H9 (cell line): ENCODE results near the gene HAL. TPM values are rescaled to one million over a fixed set of nuclear protein-coding genes. Genes with fewer than 3 reads are reported as not detected.

Experiments
- DNase-seq: peaks from one replicate; pipeline ENCODE4 v3.0.0-alpha.2; 2017
- H2AFZ ChIP-seq: one replicate; pipeline ENCODE4 v1.6.1; 2013; ENCODE audit warnings: mild to moderate bottlenecking, low read length, control low read depth, moderate library complexity
- H2AK5ac ChIP-seq: 2 replicates; pipeline ENCODE4 v1.6.1; 2013; ENCODE audit warnings: low read length, control low read depth, mixed read lengths; ENCODE audit not compliant: insufficient read length
- H2BK120ac ChIP-seq: one replicate; pipeline ENCODE4 v1.6.1; 2013; ENCODE audit warnings: low read depth, mild to moderate bottlenecking, low read length, control low read depth, inconsistent platforms; ENCODE audit not compliant: poor library complexity, severe bottlenecking
- H2BK12ac ChIP-seq: 2 replicates; pipeline ENCODE4 v1.6.1; 2013; ENCODE audit warnings: low read length, control low read depth, mixed read lengths, low read depth; ENCODE audit not compliant: insufficient read length
- H2BK15ac ChIP-seq: 2 replicates; pipeline ENCODE4 v1.6.1; 2013; ENCODE audit warnings: low read depth, low read length, control low read depth
- H2BK20ac ChIP-seq: one replicate; pipeline ENCODE4 v1.6.1; 2013; ENCODE audit warnings: low read depth, mild to moderate bottlenecking, low read length, control low read depth, inconsistent platforms; ENCODE audit not compliant: poor library complexity, severe bottlenecking
- H2BK5ac ChIP-seq: 2 replicates; pipeline ENCODE4 v1.6.1; 2013; ENCODE audit warnings: low read length, control low read depth, mixed read lengths; ENCODE audit not compliant: insufficient read length
- H3K14ac ChIP-seq: 2 replicates; pipeline ENCODE4 v1.6.1; 2013; ENCODE audit warnings: low read length, control low read depth; ENCODE audit not compliant: insufficient read depth
- H3K18ac ChIP-seq: 2 replicates; pipeline ENCODE4 v1.6.1; 2013; ENCODE audit warnings: low read depth, mild to moderate bottlenecking, mixed read lengths, low read length, control low read depth; ENCODE audit not compliant: insufficient read length
- H3K23ac ChIP-seq: 2 replicates; pipeline ENCODE4 v1.6.1; 2013; ENCODE audit warnings: low read length, control low read depth, mixed read lengths, low read depth; ENCODE audit not compliant: insufficient read length
- H3K23me2 ChIP-seq: 2 replicates; pipeline ENCODE4 v1.6.1; 2013; ENCODE audit warnings: low read depth, mild to moderate bottlenecking, mixed read lengths, low read length, control low read depth; ENCODE audit not compliant: insufficient read length, poor library complexity, severe bottlenecking
- H3K27ac ChIP-seq: 2 replicates; pipeline ENCODE4 v1.5.1; 2013; ENCODE audit warnings: low read length, control low read depth, mixed read lengths, low read depth; ENCODE audit not compliant: insufficient read length
- H3K27me3 ChIP-seq: 2 replicates; pipeline ENCODE4 v1.6.1; 2013; ENCODE audit warnings: low read length, control low read depth, inconsistent platforms; ENCODE audit not compliant: insufficient read depth
- H3K4ac ChIP-seq: 2 replicates; pipeline ENCODE4 v1.6.1; 2013; ENCODE audit warnings: low read depth, mild to moderate bottlenecking, control low read depth, inconsistent platforms, low read length, moderate library complexity
- H3K4me1 ChIP-seq: 2 replicates; pipeline ENCODE4 v1.6.1; 2013; ENCODE audit warnings: low read length, control low read depth, inconsistent platforms; ENCODE audit not compliant: insufficient read depth
- H3K4me2 ChIP-seq: 2 replicates; pipeline ENCODE4 v1.6.1; 2013; ENCODE audit warnings: low read length, control low read depth, mixed read lengths; ENCODE audit not compliant: insufficient read length, insufficient read depth
- H3K56ac ChIP-seq: 2 replicates; pipeline ENCODE4 v1.6.1; 2013; ENCODE audit warnings: low read depth, mild to moderate bottlenecking, mixed read lengths, low read length, control low read depth; ENCODE audit not compliant: insufficient read length
- H3K79me1 ChIP-seq: 2 replicates; pipeline ENCODE4 v1.6.1; 2013; ENCODE audit warnings: low read depth, mild to moderate bottlenecking, moderate library complexity, low read length, control low read depth, inconsistent platforms; ENCODE audit not compliant: insufficient read depth, poor library complexity, severe bottlenecking
- H3K79me2 ChIP-seq: 2 replicates; pipeline ENCODE4 v1.6.1; 2013; ENCODE audit warnings: low read length, control low read depth, inconsistent platforms; ENCODE audit not compliant: insufficient read depth
- H3K9ac ChIP-seq: 2 replicates; pipeline ENCODE4 v1.6.1; 2013; ENCODE audit warnings: low read length, control low read depth, mixed read lengths; ENCODE audit not compliant: insufficient read length; ENCODE audit errors: extremely low read depth
- H3K9me3 ChIP-seq: one replicate; pipeline ENCODE4 v1.6.1; 2013; ENCODE audit warnings: low read depth, low read length, inconsistent platforms; ENCODE audit not compliant: control insufficient read depth
- H3T11ph ChIP-seq: one replicate; pipeline ENCODE4 v1.6.1; 2013; ENCODE audit warnings: mild to moderate bottlenecking, low read length, control low read depth, inconsistent platforms
- H4K20me1 ChIP-seq: one replicate; pipeline ENCODE4 v1.6.1; 2013; ENCODE audit not compliant: control insufficient read depth, insufficient read length, insufficient read depth
- H4K5ac ChIP-seq: 2 replicates; pipeline ENCODE4 v1.6.1; 2013; ENCODE audit warnings: low read depth, mild to moderate bottlenecking, mixed read lengths, low read length, control low read depth; ENCODE audit not compliant: insufficient read length
- H4K8ac ChIP-seq: replicated peaks from 2 replicates; pipeline ENCODE4 v1.6.1; 2013; ENCODE audit warnings: low read length, control low read depth, mixed read lengths, low read depth; ENCODE audit not compliant: insufficient read length
- H4K91ac ChIP-seq: 2 replicates; pipeline ENCODE4 v1.6.1; 2013; ENCODE audit warnings: low read depth, mild to moderate bottlenecking, moderate library complexity, mixed read lengths, low read length, control low read depth; ENCODE audit not compliant: insufficient read length
- H3K27ac Mint-ChIP-seq, 3 experiments: 2 replicates in 2 of 3; 3 replicates in 1 of 3; pipeline ENCODE4 v1.8.0; 2020 to 2021; ENCODE audit warnings: mixed read lengths in 3 of 3, mild to moderate bottlenecking in 1 of 3, moderate library complexity in 1 of 3
- H3K27me3 Mint-ChIP-seq: 2 replicates; pipeline ENCODE4 v1.8.0; 2021; ENCODE audit warnings: low read depth, mild to moderate bottlenecking, moderate library complexity, mixed read lengths
- H3K36me3 Mint-ChIP-seq, 3 experiments: 2 replicates in 2 of 3; 3 replicates in 1 of 3; pipeline ENCODE4 v1.8.0; 2020 to 2021; ENCODE audit warnings: low read depth in 3 of 3, mixed read lengths in 3 of 3; ENCODE audit not compliant: insufficient read depth in 1 of 3
- H3K4me1 Mint-ChIP-seq, 2 experiments: 2 replicates each; pipeline ENCODE4 v1.8.0; 2020; ENCODE audit warnings: mixed read lengths in 2 of 2
- H3K4me3 Mint-ChIP-seq, 2 experiments: 2 replicates in 1 of 2; 3 replicates in 1 of 2; pipeline ENCODE4 v1.8.0; 2020 to 2021; ENCODE audit warnings: mild to moderate bottlenecking in 2 of 2, mixed read lengths in 2 of 2, moderate library complexity in 1 of 2
- H3K9me3 Mint-ChIP-seq, 2 experiments: 2 replicates in 1 of 2; 3 replicates in 1 of 2; pipeline ENCODE4 v1.8.0; 2020; ENCODE audit warnings: mild to moderate bottlenecking in 2 of 2, mixed read lengths in 2 of 2, moderate library complexity in 1 of 2
- CTCF ChIP-seq: fragments of 200-600 bp; sonication (generic); conservative IDR thresholded peaks from 3 replicates; pipeline ENCODE4 v1.8.0; 2021; ENCODE audit warnings: antibody characterized with exemption, mild to moderate bottlenecking
- WGBS: extraction: QIAGEN DNeasy Blood & Tissue Kit; methylation state at CpG from one replicate; pipeline ENCODE4 v1.1.7; 2013; ENCODE audit warnings: missing lambda C conversion rate, low lambda C conversion rate, mixed read lengths; ENCODE audit not compliant: insufficient read length; ENCODE audit errors: extremely low coverage; 5-methylcytosine and 5-hydroxymethylcytosine counted together
- total RNA-seq: library from RNA; stranded (reverse); gene quantifications from 2 replicates; pipeline ENCODE4 v1.2.1, GENCODE V29; 2021

HAL gene
- total RNA-seq, 1 experiment from 2014 or later, result 0.35 TPM

DNA sequence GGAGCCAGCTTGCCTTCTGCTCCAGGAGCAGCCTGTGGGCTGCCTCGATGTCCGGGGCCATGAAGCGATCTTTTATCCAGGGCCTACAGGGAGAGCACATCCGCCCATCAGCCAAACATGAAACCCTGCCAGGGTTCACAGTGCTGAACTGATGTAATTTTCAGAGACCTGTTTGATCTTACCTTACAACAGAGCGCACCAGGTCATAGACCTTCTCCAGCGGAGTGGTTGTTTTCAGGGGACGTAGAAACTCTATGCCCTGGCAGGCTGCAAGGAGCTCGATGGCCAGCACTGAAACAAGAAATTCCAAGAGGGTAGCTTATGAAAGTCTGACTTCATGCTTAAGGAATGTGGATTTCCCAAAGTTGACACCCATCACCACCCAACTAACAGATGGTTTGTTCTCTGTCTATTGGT, 19.7 kb downstream of the HAL start:
- no peak for TF ChIP-seq CTCF
- no peaks in the 10 kb centered on the region for H3K9me3 Mint-ChIP-seq
- H2BK12ac ChIP-seq, result no peak overlapping the region
- no peak overlapping the region for H3K18ac ChIP-seq
- H3K27ac ChIP-seq, result no peak overlapping the region
- H3K4me3 Mint-ChIP-seq, result no peak overlapping the region
- H3K23me2 ChIP-seq, result no peaks in the 10 kb centered on the region
- H2BK20ac ChIP-seq, result no peak overlapping the region
- H3K27me3 ChIP-seq, result no peaks in the 10 kb centered on the region
- peak overlapping the region; percentile 57 for H2BK120ac ChIP-seq
- H3K27me3 Mint-ChIP-seq, result no peaks in the 10 kb centered on the region; the same call in 1 of the 2 replicates
- no peak overlapping the region for H4K8ac ChIP-seq
- H3K9ac ChIP-seq, result no peak overlapping the region
- H3K4me1 ChIP-seq, result peaks cover 2% of the 10 kb centered on the region; the same call in 1 of the 2 replicates
- no peak overlapping the region for H2AK5ac ChIP-seq
- no peak overlapping the region for H3K4ac ChIP-seq
- H4K5ac ChIP-seq, result no peak overlapping the region
- H3K79me2 ChIP-seq, result no peaks in the 10 kb centered on the region
- no peak overlapping the region for H3K4me2 ChIP-seq
- no peak overlapping the region for H3K14ac ChIP-seq
- H3K56ac ChIP-seq, result no peak overlapping the region
- no peak overlapping the region for H2BK5ac ChIP-seq
- no peaks in the 10 kb centered on the region for H3K79me1 ChIP-seq
- H2BK15ac ChIP-seq, result no peak overlapping the region
- 0 out of 7 replicates have a peak overlapping the region, but pooled peaks of 1 of the 3 experiments have one; percentile 57 for H3K27ac Mint-ChIP-seq
- no peak overlapping the region for H3K23ac ChIP-seq
- H4K20me1 ChIP-seq, result no peaks in the 10 kb centered on the region
- no peak overlapping the region for H4K91ac ChIP-seq
- H3T11ph ChIP-seq, result no peak overlapping the region
- no CpG with 5 or more reads among the region's 8 CpGs for WGBS
- no peaks in the 10 kb centered on the region for H3K9me3 ChIP-seq
- H3K4me1 Mint-ChIP-seq, result peaks cover 17 to 26% of the 10 kb centered on the region in 2 experiments
- DNase-seq, result no peak
- no peak overlapping the region for H2AFZ ChIP-seq
- H3K36me3 Mint-ChIP-seq, result no peaks in the 10 kb centered on the region; a peak in 1 of 7 replicates
